Measurements from ENCODE around the gene SEPTIN12. TPM values are rescaled to one million over a fixed set of nuclear protein-coding genes. Genes with fewer than 3 reads are reported as not detected.
A peak's percentile ranks its signal among the peaks of the same experiment; 100 is the strongest.
"Not testable (repeated sequence)": the region's sequence is repeated elsewhere in the genome, so short reads cannot be mapped to it uniquely, and the experiment has no call there.

SEPTIN12 gene
- polyA plus RNA-seq, 4 donors, result 0.06 TPM; not detected in 3

- peaks cover 0 to 8% (median 0%) of the 10 kb centered on the region in 3 donors for H3K36me3 ChIP-seq (ENCODE audit: control insufficient read depth in 3 of 3, insufficient read depth in 2 of 3, low read depth in 1 of 3, low read length in 3 of 3)
- H3K27me3 ChIP-seq (ENCODE audit: control insufficient read depth in 3 of 3, insufficient read depth in 3 of 3, low read length in 3 of 3), result no peaks in the 10 kb centered on the region
- H3K4me3 ChIP-seq (ENCODE audit: low read depth in 1 of 3, low read length in 3 of 3), result peak overlapping the region in 1 of 3 donors; percentile 18
- H3K9me3 ChIP-seq (ENCODE audit: control insufficient read depth in 2 of 2, insufficient read depth in 1 of 2, low read depth in 1 of 2, low read length in 1 of 2), result no peaks in the 10 kb centered on the region
- WGBS, 3 donors, result 14 to 38% (median 32%) methylated on average over 14 of the region's 14 CpGs
- H3K4me1 ChIP-seq (ENCODE audit: control insufficient read depth in 3 of 3, insufficient read depth in 2 of 3, low read depth in 1 of 3, low read length in 2 of 3), result peaks cover 0 to 7% (median 0%) of the 10 kb centered on the region in 3 donors
- no peak for FAIRE-seq
- H3K27ac ChIP-seq (ENCODE audit: low read depth in 1 of 3, low read length in 2 of 3), result no peak overlapping the region
- peak; percentile 37 to 59 for DNase-seq
Observed at GRCh38 chr16:4743226-4743878, 44.8 kb downstream of the SEPTIN12 start.

- H3K9me3 ChIP-seq (ENCODE audit: control insufficient read depth in 2 of 2, insufficient read depth in 1 of 2, low read depth in 1 of 2, low read length in 1 of 2); FAIRE-seq; H3K27ac ChIP-seq (ENCODE audit: low read depth in 1 of 3, low read length in 2 of 3); H3K36me3 ChIP-seq (ENCODE audit: control insufficient read depth in 3 of 3, insufficient read depth in 2 of 3, low read depth in 1 of 3, low read length in 3 of 3); H3K27me3 ChIP-seq (ENCODE audit: control insufficient read depth in 3 of 3, insufficient read depth in 3 of 3, low read length in 3 of 3); DNase-seq; H3K4me3 ChIP-seq (ENCODE audit: low read depth in 1 of 3, low read length in 3 of 3): not testable (repeated sequence)
- WGBS, 3 donors, result 75 to 80% (median 78%) methylated on average over 5 of the region's 5 CpGs
- peaks cover 0 to 12% (median 2%) of the 10 kb centered on the region in 3 donors for H3K4me1 ChIP-seq (ENCODE audit: control insufficient read depth in 3 of 3, insufficient read depth in 2 of 3, low read depth in 1 of 3, low read length in 2 of 3)
Observed at GRCh38 chr16:4738370-4738769, 49.8 kb downstream of the SEPTIN12 start.

- H3K36me3 ChIP-seq (ENCODE audit: control insufficient read depth in 3 of 3, insufficient read depth in 2 of 3, low read depth in 1 of 3, low read length in 3 of 3), result no peaks in the 10 kb centered on the region
- DNase-seq (no peak), FAIRE-seq (no peak)
- H3K27ac ChIP-seq (ENCODE audit: low read depth in 1 of 3, low read length in 2 of 3), result no peak overlapping the region
- H3K4me3 ChIP-seq (ENCODE audit: low read depth in 1 of 3, low read length in 3 of 3), result no peak overlapping the region
- WGBS, 3 donors, result 79 to 85% (median 81%) methylated on average over 14 to 15 of the region's 15 CpGs
- H3K4me1 ChIP-seq (ENCODE audit: control insufficient read depth in 3 of 3, insufficient read depth in 2 of 3, low read depth in 1 of 3, low read length in 2 of 3), result peaks cover 0 to 5% (median 2%) of the 10 kb centered on the region in 3 donors
- H3K9me3 ChIP-seq (ENCODE audit: control insufficient read depth in 2 of 2, insufficient read depth in 1 of 2, low read depth in 1 of 2, low read length in 1 of 2), result no peaks in the 10 kb centered on the region
- no peaks in the 10 kb centered on the region for H3K27me3 ChIP-seq (ENCODE audit: control insufficient read depth in 3 of 3, insufficient read depth in 3 of 3, low read length in 3 of 3)
Observed at GRCh38 chr16:4737545-4737944, 50.6 kb downstream of the SEPTIN12 start.

- no peak overlapping the region for H3K27ac ChIP-seq (ENCODE audit: low read depth in 1 of 3, low read length in 2 of 3)
- peaks cover 0 to 5% (median 2%) of the 10 kb centered on the region in 3 donors for H3K4me1 ChIP-seq (ENCODE audit: control insufficient read depth in 3 of 3, insufficient read depth in 2 of 3, low read depth in 1 of 3, low read length in 2 of 3)
- no peaks in the 10 kb centered on the region for H3K27me3 ChIP-seq (ENCODE audit: control insufficient read depth in 3 of 3, insufficient read depth in 3 of 3, low read length in 3 of 3)
- 85 to 88% (median 86%) methylated on average over 4 of the region's 4 CpGs for WGBS, 3 donors
- no peak for DNase-seq
- H3K36me3 ChIP-seq (ENCODE audit: control insufficient read depth in 3 of 3, insufficient read depth in 2 of 3, low read depth in 1 of 3, low read length in 3 of 3), result peaks cover 0 to 4% (median 0%) of the 10 kb centered on the region in 3 donors
- no peaks in the 10 kb centered on the region for H3K9me3 ChIP-seq (ENCODE audit: control insufficient read depth in 2 of 2, insufficient read depth in 1 of 2, low read depth in 1 of 2, low read length in 1 of 2)
- FAIRE-seq, result no peak
- no peak overlapping the region for H3K4me3 ChIP-seq (ENCODE audit: low read depth in 1 of 3, low read length in 3 of 3)
Observed at GRCh38 chr16:4736546-4736945, 51.6 kb downstream of the SEPTIN12 start.

- Histone ChIP-seq H3K9me3 (ENCODE audit: control insufficient read depth in 2 of 2, insufficient read depth in 1 of 2, low read depth in 1 of 2, low read length in 1 of 2) (no peaks in the 10 kb centered on the region), H3K4me1 (ENCODE audit: control insufficient read depth in 3 of 3, insufficient read depth in 2 of 3, low read depth in 1 of 3, low read length in 2 of 3) (peaks cover 0 to 5% (median 2%) of the 10 kb centered on the region in 3 donors), H3K27me3 (ENCODE audit: control insufficient read depth in 3 of 3, insufficient read depth in 3 of 3, low read length in 3 of 3) (no peaks in the 10 kb centered on the region), H3K36me3 (ENCODE audit: control insufficient read depth in 3 of 3, insufficient read depth in 2 of 3, low read depth in 1 of 3, low read length in 3 of 3) (peaks cover 0 to 9% (median 0%) of the 10 kb centered on the region in 3 donors), H3K4me3 (ENCODE audit: low read depth in 1 of 3, low read length in 3 of 3) (peak overlapping the region; percentile 73 to 93 (median 90)), H3K27ac (ENCODE audit: low read depth in 1 of 3, low read length in 2 of 3) (peak overlapping the region in 2 of 3 donors; percentile 86 to 88)
- FAIRE-seq, result no peak
- DNase-seq, result peak; percentile 77 to 88
- WGBS, 3 donors, result 5 to 10% (median 6%) methylated on average over 34 to 38 of the region's 38 CpGs
Observed at GRCh38 chr16:4734730-4735535, 53.2 kb downstream of the SEPTIN12 start.

GRCh38 chr16:4734063-4734729 lies 53.9 kb downstream of the SEPTIN12 start, which contains the start of the genes ANKS3 and DNAAF8:
ANKS3 (minus strand) TSS chr16:4734271; CDS start chr16:4730149, 4,122 bp downstream.
DNAAF8 (plus strand) TSS chr16:4734537; CDS start chr16:4736515, 1,978 bp downstream.
- peaks cover 0 to 5% (median 2%) of the 10 kb centered on the region in 3 donors for H3K4me1 ChIP-seq (ENCODE audit: control insufficient read depth in 3 of 3, insufficient read depth in 2 of 3, low read depth in 1 of 3, low read length in 2 of 3)
- peaks cover 0 to 12% (median 0%) of the 10 kb centered on the region in 3 donors for H3K36me3 ChIP-seq (ENCODE audit: control insufficient read depth in 3 of 3, insufficient read depth in 2 of 3, low read depth in 1 of 3, low read length in 3 of 3)
- H3K27me3 ChIP-seq (ENCODE audit: control insufficient read depth in 3 of 3, insufficient read depth in 3 of 3, low read length in 3 of 3), result no peaks in the 10 kb centered on the region
- FAIRE-seq, result no peak
- no peaks in the 10 kb centered on the region for H3K9me3 ChIP-seq (ENCODE audit: control insufficient read depth in 2 of 2, insufficient read depth in 1 of 2, low read depth in 1 of 2, low read length in 1 of 2)
- WGBS, 3 donors, result 0% methylated on average over 58 to 70 of the region's 70 CpGs
- peak; percentile 95 to 98 for DNase-seq
- peak within 1 kb of the TSS; percentile 22 to 88 (median 86) for H3K27ac ChIP-seq (ENCODE audit: low read depth in 1 of 3, low read length in 2 of 3)
- H3K4me3 ChIP-seq (ENCODE audit: low read depth in 1 of 3, low read length in 3 of 3), result peak within 1 kb of the TSS; percentile 73 to 93 (median 90)

GRCh38 chr16:4733747-4734062 lies 54.4 kb downstream of the SEPTIN12 start:
- H3K4me1 ChIP-seq (ENCODE audit: control insufficient read depth in 3 of 3, insufficient read depth in 2 of 3, low read depth in 1 of 3, low read length in 2 of 3), result peaks cover 0 to 5% (median 2%) of the 10 kb centered on the region in 3 donors
- DNase-seq (peak in 1 of 2 donors; percentile 15), FAIRE-seq (no peak)
- no peaks in the 10 kb centered on the region for H3K27me3 ChIP-seq (ENCODE audit: control insufficient read depth in 3 of 3, insufficient read depth in 3 of 3, low read length in 3 of 3)
- no peaks in the 10 kb centered on the region for H3K9me3 ChIP-seq (ENCODE audit: control insufficient read depth in 2 of 2, insufficient read depth in 1 of 2, low read depth in 1 of 2, low read length in 1 of 2)
- 1% methylated on average over 19 of the region's 19 CpGs for WGBS, 3 donors
- H3K4me3 ChIP-seq (ENCODE audit: low read depth in 1 of 3, low read length in 3 of 3), result peak overlapping the region; percentile 73 to 93 (median 90)
- H3K36me3 ChIP-seq (ENCODE audit: control insufficient read depth in 3 of 3, insufficient read depth in 2 of 3, low read depth in 1 of 3, low read length in 3 of 3), result peaks cover 0 to 17% (median 0%) of the 10 kb centered on the region in 3 donors
- H3K27ac ChIP-seq (ENCODE audit: low read depth in 1 of 3, low read length in 2 of 3), result peak overlapping the region in 2 of 3 donors; percentile 49 to 84

GRCh38 chr16:4733211-4733742 lies 54.9 kb downstream of the SEPTIN12 start:
- H3K4me1 ChIP-seq (ENCODE audit: control insufficient read depth in 3 of 3, insufficient read depth in 2 of 3, low read depth in 1 of 3, low read length in 2 of 3), result peaks cover 0 to 5% (median 2%) of the 10 kb centered on the region in 3 donors
- FAIRE-seq, result no peak
- H3K36me3 ChIP-seq (ENCODE audit: control insufficient read depth in 3 of 3, insufficient read depth in 2 of 3, low read depth in 1 of 3, low read length in 3 of 3), result peaks cover 0 to 21% (median 2%) of the 10 kb centered on the region in 3 donors
- H3K9me3 ChIP-seq (ENCODE audit: control insufficient read depth in 2 of 2, insufficient read depth in 1 of 2, low read depth in 1 of 2, low read length in 1 of 2), result no peaks in the 10 kb centered on the region
- H3K27me3 ChIP-seq (ENCODE audit: control insufficient read depth in 3 of 3, insufficient read depth in 3 of 3, low read length in 3 of 3), result no peaks in the 10 kb centered on the region
- DNase-seq, result peak in 1 of 2 donors; percentile 20
- H3K4me3 ChIP-seq (ENCODE audit: low read depth in 1 of 3, low read length in 3 of 3), result peak overlapping the region; percentile 73 to 93 (median 90)
- H3K27ac ChIP-seq (ENCODE audit: low read depth in 1 of 3, low read length in 2 of 3), result no peak overlapping the region
- 30 to 40% (median 31%) methylated on average over 17 of the region's 17 CpGs for WGBS, 3 donors

Data from small intestine (tissue), 7 donors.